Measurements from ENCODE around the gene ADD2.
"Not testable (repeated sequence)": the region's sequence is repeated elsewhere in the genome, so short reads cannot be mapped to it uniquely, and the experiment has no call there.

The ADD2 gene

GRCh38 chr2:70767699-70768589 is at the start of gene ADD2:
ADD2 (minus strand) TSS chr2:70768200; CDS start chr2:70706408, 61,792 bp downstream.
- DNase-seq (ENCODE audit: low read depth), result peak; percentile 8

GRCh38 chr2:70817284-70817954 is 49.4 kb upstream of the ADD2 start:
- no peak for DNase-seq (ENCODE audit: low read depth)

DNA sequence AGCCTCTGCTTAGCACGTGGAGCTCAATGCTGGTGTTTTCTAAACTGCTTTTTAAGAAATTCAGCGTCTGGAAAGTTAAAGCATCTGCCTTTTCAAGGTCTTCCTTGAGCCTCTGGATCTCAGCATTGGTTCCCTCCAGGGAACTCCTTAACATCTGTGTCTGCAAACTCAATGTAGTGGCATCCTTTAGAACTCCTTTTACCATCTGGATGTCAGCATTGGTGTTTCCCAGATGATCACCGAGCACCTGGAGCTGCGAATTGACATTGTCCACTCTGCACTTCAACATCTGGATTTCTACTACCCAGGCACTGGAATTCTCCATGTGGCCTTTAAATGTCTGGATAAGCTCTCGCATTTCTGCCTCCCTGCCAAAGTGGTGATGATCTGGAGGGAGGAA is 48.7 kb upstream of the ADD2 start:
- DNase-seq (ENCODE audit: low read depth), result no peak

DNA sequence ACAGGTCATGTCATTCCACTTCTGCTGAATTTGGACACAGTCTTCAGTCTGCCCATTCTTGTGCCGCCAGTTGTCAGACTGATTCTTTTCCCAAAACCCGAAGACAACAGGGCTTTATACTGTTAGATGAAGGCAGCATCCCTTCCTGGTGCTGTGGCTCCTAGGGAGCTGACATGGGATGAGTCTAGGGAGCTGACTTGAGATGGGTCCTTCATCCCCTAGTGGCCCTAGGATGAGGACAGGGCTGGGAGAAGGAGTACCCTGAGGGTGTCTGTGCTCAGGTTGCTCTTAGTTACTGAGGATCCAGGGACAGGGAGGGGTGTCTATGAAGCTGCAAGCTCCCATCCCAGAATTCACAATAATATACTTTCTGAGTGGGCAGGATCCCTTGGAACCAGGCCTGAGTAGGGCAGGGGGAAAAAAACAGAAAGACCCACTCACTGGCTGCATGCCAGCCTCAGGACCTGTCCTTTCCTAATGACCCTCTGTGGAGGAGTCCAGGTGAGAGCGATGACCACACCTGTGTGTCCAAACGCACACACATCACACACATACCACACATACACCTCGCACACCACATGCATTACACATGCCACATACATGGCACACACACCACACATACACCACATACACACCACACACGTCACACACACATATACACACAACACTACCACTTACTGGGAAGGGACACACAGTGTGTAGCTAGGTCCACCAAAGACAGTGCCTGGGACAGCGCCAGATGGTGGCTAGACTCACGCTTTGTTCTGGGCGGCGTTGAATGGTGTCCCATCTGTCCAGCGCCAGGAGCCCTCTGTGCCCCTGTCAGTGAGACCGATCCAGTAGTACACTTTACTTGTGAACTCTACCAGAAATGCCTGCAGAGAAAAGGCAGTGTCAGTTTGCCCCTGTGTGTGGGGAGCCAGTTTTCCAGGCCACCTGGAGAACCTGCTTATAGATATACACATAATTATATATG is 41.3 kb upstream of the ADD2 start:
- DNase-seq (ENCODE audit: low read depth), result no peak

GRCh38 chr2:70807828-70808118 is 39.8 kb upstream of the ADD2 start:
- no peak for DNase-seq (ENCODE audit: low read depth)

DNA sequence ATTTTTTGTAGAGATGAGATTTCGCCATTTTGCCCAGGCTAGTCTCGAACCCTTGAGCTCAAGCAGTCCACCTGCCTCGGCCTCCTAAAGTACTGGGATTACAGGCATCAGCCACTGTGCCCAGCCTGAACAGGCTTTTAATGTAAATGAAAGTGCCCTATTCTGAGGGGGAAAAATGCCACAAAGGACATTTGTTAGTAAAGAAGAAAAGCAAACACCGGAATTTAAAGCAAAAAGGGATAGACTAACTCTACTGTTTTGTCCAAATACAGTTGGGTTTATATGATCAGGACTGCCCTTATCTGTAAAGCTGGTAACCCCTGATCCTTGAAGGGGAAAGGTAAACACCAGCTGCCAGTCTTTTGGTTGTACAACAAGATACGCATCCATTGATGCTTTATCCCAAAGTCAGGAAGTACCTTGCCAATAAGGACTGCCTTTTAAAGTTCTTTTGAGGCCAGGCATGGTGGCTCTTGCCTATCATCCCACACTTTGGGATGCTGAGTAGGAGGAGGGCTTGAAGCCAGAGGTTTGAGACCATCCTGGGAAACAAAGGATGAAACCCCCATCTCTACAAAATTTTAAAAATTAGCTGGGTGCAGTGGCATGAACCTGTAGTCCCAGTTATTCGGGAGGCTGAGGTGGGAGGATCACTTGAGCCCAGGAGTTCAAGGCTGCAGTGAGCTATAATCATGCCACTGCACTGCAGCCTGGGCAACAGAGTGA is 39.3 kb upstream of the ADD2 start:
- DNase-seq (ENCODE audit: low read depth), result no peak

- no peak for DNase-seq (ENCODE audit: low read depth)
Observed at GRCh38 chr2:70806620-70807019, 38.6 kb upstream of the ADD2 start.

DNA sequence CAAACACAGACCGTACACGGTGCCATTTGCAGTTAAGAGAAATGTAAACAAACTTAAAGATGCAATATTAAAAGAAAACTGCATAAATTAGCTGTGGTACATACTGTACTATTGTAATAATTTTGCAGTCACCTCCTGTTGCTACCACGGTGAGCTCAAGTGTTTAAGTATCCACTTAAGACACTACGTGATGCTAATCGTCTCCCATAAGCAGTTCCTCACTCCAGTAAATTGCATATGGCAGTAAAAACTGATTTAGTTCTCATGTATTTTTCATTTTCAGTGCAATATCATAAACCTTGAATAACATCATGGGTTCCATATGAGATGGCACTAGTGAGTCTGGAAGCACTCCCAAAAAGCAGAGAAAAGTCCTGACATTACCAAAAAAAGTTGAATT is 38.0 kb upstream of the ADD2 start:
- DNase-seq (ENCODE audit: low read depth), result no peak

GRCh38 chr2:70801607-70802263 is 33.7 kb upstream of the ADD2 start:
- DNase-seq (ENCODE audit: low read depth), result no peak

DNA sequence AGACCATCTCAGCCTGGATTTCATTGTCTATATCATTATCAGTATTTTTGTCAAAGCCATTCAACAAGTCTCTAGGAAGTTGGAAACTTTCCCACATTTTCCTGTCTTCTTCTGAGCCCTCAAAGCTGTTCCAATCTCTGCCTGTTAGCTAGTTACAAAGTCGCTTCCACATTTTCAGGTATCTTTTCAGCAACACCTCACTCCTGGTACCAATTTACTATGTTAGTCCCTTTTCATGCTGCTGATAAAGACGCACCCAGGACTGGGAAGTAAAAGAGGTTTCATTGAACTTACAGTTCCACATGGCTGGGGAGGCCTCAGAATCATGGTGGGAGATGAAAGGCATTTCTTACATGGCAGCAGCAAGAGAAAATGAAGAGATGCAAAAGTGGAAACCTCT is 31.7 kb upstream of the ADD2 start:
- DNase-seq (ENCODE audit: low read depth), result no peak

DNA sequence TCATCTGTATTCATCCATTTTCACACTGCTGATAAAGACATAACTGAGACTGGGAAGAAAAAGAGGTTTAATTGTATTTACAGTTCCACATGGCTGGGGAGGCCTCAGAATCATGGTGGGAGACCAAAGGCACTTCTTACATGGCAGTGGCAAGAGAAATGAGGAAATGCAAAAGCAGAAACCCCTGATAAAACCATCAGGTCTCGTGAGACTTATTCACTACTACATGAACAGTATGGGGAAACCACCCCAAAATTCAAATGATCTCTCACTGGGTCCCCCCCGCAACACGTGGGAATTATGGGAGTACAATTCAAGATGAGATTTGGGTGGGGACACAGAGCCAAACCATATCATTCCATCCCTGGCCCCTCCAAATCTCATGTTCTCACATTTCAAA is 30.0 kb upstream of the ADD2 start:
- DNase-seq (ENCODE audit: low read depth), result not testable (repeated sequence)

DNA sequence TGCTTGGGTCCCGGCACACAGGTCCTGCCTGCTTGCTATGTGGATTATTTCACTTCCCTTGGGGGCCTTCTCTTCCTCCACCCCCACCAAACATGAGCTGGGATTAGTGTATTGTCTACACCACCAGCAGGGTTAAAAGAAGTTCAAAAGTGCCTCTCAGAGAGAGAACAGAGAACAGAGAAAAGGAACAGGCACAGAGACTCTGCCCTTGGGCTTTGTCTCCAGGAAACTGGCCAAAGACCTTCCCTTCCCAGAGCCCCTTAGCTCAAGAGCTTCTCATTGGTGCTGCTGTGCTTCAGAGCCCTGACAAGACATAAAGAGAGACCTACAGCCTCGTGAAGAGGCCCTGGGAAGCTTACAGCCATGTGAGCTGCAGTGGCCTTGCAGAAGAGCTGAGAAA is 29.5 kb upstream of the ADD2 start:
- DNase-seq (ENCODE audit: low read depth), result no peak

GRCh38 chr2:70796262-70796661 is 28.3 kb upstream of the ADD2 start:
- DNase-seq (ENCODE audit: low read depth), result no peak

DNA sequence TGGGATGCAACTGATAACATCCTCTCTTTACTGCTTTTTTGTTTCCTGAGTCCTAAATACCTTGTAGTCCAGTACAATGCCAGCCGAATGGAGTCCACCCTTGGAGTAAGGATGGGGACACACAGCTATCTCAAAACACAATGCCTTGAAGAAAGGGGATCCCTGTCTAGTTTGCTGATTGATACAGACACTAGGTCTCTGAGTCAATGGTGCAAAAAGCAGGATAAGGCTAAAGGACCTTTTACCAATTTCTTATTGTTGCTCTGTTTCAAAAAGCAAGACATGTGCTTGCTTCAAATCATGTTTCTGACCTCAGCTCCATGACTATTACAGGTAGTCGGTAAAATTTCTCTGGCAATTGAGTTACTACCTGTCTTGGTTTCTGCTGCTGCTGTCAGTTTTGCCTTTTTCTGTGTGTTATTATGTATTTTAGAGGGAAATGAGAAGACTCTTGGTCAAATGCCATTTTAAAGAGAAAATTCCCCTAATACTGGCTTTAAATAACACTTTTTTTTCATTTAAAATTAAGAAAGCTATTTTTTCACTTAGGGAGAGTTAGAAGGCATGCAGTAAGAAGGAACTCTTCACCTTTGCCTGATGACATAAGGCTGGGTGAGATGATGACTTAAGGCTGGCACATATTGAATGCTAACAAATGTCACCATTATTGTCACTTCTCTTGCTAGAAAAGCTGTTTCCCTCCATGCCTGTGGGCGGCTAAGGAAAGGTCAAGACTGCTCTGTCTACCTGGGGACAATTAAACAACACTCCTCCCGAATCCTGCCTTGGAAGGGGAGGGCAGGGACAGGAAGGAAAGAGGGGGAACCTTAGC is 27.4 kb upstream of the ADD2 start:
- DNase-seq (ENCODE audit: low read depth), result no peak

GRCh38 chr2:70793450-70793849 is 25.4 kb upstream of the ADD2 start:
- DNase-seq (ENCODE audit: low read depth), result no peak

- DNase-seq (ENCODE audit: low read depth), result no peak
Observed at GRCh38 chr2:70790136-70790828, 22.3 kb upstream of the ADD2 start, which contains the start of gene FIGLA. FIGLA (minus strand) TSS chr2:70790643; CDS start chr2:70790638, 5 bp downstream.

DNA sequence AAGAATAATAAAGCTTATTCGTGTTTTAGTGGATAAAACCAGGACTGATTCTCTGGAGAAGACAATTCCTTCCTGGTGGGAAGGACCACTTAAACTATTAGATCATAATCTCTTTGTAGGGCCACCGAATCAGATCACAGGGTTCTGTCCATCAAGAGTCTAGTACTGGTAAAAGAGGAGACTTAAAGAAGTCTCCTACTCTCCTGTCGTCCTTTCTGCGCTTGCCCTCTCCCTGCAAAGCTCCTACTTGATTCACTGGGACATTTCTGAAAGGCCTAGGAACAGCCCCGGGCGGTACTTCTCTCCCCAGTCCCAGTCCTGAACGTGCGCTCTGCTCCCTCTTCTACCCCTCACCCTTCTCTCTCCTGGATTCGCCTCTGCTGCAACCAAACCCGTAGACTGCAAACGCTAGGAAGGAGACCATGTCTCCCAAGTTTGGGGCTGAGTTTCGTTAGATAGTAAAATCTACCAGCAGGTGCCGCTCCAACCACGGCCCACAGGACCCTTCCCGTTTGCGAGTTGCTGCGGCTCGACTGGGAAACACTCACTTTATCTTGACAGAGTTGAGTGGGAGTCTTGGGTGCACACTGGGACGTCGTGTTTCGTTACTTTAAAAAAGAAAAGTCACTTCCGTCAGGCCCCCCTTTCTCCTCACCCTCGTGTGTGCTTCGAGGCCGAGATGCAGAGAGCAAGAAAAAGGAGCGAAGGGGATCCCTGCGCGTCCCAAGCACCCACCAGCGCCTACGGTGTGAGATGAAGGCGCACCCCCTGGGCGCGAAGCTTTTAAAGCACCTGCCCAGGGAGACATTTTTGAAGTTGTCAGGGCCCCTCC is 21.5 kb upstream of the ADD2 start:
- DNase-seq (ENCODE audit: low read depth), result peak; percentile 33

- no peak for DNase-seq (ENCODE audit: low read depth)
Observed at GRCh38 chr2:70785137-70785911, 17.3 kb upstream of the ADD2 start.

Measured in stimulated activated CD8-positive, alpha-beta memory T cell treated with anti-CD3 and anti-CD28 coated beads, Interleukin-15, amount 100 ng/mL, for 1 hour (primary cell).